ENCODE data around the gene GBA3.

Gene GBA3

DNA sequence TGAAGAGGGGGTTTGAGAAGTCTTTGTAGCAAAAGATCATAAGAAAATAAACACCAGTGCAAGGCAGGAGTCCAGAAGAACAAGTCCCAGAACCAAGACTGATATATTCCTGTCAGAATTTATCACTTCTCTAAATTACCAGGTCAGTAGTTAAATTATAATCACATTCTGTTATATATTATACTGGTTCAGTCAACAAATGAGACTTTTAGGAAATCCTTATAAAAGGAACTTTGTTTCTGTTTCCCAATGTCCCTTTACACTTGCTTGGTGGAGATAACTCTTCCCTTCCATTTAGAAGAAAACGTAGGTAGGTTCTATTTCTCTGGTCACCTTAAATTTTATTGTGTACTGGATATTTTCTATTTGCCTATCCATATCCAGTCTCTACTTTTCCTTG, 21.1 kb downstream of the GBA3 start:
- no peak overlapping the region for H3K27ac ChIP-seq
- TF ChIP-seq, protein P1, sequence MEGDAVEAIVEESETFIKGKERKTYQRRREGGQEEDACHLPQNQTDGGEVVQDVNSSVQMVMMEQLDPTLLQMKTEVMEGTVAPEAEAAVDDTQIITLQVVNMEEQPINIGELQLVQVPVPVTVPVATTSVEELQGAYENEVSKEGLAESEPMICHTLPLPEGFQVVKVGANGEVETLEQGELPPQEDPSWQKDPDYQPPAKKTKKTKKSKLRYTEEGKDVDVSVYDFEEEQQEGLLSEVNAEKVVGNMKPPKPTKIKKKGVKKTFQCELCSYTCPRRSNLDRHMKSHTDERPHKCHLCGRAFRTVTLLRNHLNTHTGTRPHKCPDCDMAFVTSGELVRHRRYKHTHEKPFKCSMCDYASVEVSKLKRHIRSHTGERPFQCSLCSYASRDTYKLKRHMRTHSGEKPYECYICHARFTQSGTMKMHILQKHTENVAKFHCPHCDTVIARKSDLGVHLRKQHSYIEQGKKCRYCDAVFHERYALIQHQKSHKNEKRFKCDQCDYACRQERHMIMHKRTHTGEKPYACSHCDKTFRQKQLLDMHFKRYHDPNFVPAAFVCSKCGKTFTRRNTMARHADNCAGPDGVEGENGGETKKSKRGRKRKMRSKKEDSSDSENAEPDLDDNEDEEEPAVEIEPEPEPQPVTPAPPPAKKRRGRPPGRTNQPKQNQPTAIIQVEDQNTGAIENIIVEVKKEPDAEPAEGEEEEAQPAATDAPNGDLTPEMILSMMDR (conservative IDR thresholded peaks at IDR 0.05) = no peak

GRCh38 chr4:22719218-22719617, 26.5 kb downstream of the GBA3 start:
- no peak overlapping the region for H3K27ac ChIP-seq
- TF ChIP-seq, protein P1 (conservative IDR thresholded peaks at IDR 0.05) = no peak

- TF ChIP-seq, protein P1 (conservative IDR thresholded peaks at IDR 0.05) = no peak
- H3K27ac ChIP-seq = no peak overlapping the region
Observed at GRCh38 chr4:22720091-22720490, 27.4 kb downstream of the GBA3 start.

GRCh38 chr4:22721204-22721603, 28.5 kb downstream of the GBA3 start:
- TF ChIP-seq, protein P1 (conservative IDR thresholded peaks at IDR 0.05) = no peak
- no peak overlapping the region for H3K27ac ChIP-seq

DNA sequence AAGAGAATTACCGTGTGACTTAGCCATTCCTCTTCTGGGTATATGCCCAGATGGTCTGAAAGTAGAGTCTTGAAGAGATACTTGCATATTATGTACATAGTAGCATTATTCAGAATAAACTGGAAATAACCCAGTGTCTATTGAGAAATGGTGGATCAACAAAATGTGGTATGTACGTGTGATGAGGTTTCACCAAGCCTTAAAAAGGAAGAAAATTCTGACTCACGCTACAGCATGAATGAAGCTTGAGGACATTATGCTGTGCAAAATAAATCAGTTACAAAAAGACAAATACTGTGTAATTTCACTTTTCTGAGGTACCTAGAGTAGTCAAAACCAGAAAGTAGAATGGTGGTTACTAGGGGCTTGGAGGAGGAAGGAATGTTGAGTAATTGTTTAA, 37.3 kb downstream of the GBA3 start:
- TF ChIP-seq, protein P1 (conservative IDR thresholded peaks at IDR 0.05) = no peak
- no peak overlapping the region for H3K27ac ChIP-seq

DNA sequence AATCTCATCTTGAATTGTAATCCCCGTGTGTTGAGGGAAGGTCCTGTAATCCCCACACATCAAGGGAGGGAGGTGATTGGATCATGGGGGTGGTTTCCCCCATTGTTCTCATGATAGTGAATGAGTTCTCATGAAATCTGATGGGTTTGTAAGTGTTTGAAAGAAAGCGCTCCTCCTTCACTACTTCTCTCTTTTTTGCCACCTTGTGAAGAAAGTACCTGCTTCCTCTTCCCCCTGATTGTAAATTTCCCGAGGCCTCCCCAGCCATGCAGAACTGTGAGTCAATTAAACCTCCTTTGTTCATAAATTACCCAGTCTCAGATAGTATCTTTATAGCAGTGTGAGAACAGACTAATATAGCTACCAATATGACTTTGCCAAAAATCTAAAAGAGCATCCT, 41.1 kb downstream of the GBA3 start:
- H3K27ac ChIP-seq = no peak overlapping the region
- TF ChIP-seq, protein P1 (conservative IDR thresholded peaks at IDR 0.05) = no peak

DNA sequence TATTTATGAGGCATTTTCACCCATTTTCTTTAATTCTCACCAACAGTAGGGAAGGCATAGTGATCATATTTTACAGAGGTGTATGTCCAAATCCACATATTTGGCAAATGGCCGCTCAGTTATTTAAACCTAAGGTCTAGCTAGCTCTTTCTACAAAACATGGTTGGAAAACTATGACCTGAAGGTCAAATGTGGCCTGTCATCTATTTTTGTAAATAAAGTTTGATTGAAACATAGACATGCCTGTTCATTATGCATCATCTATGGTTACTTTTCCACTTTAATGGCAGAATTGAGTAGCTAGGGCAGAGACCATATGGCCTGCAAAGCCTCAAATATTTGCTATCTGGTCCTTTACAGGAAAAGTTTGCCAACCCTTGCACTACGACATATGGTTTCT, 44.2 kb downstream of the GBA3 start:
- TF ChIP-seq, protein P1 (conservative IDR thresholded peaks at IDR 0.05) = no peak

DNA sequence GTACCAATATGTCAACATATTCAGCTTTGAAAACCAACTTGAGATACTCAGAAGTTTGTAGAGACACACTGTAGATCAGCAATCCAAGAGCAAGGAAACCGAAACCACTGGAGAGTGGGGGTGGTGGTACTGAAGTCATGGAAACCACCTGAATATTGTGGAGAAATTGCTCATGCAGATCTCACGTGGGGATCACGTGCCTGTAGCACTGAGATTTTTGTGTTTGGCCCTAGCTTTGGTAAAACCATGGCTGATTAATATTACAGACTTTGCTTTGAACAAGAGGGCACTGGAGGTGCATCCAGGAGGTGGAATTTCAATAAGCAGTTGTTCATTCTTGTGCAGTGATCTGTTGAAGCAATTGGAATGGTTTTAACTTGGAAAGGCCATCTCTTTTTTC, 47.2 kb downstream of the GBA3 start:
- TF ChIP-seq, protein P1 (conservative IDR thresholded peaks at IDR 0.05) = no peak
- no peak overlapping the region for H3K27ac ChIP-seq

More for the DNA sequence above, 44.2 kb downstream of the GBA3 start:
- H3K27ac ChIP-seq = no peak overlapping the region

Measured in VCaP (cell line).